ENCODE measurements around the gene COL23A1.
"Not testable (repeated sequence)": the region's sequence is repeated elsewhere in the genome, so short reads cannot be mapped to it uniquely, and the experiment has no call there.

COL23A1 gene

GRCh38 chr5:178237431-178238312 is 352.5 kb downstream of the COL23A1 start:
- no peak for DNase-seq (ENCODE audit: extremely low read depth in 1 of 2, low read depth in 1 of 2)

- DNase-seq (ENCODE audit: extremely low read depth in 1 of 2, low read depth in 1 of 2), result no peak
Observed at GRCh38 chr5:178236679-178237078, 353.5 kb downstream of the COL23A1 start.

- no peak for DNase-seq (ENCODE audit: extremely low read depth in 1 of 2, low read depth in 1 of 2)
Observed at GRCh38 chr5:178236126-178236525, 354.1 kb downstream of the COL23A1 start.

DNA sequence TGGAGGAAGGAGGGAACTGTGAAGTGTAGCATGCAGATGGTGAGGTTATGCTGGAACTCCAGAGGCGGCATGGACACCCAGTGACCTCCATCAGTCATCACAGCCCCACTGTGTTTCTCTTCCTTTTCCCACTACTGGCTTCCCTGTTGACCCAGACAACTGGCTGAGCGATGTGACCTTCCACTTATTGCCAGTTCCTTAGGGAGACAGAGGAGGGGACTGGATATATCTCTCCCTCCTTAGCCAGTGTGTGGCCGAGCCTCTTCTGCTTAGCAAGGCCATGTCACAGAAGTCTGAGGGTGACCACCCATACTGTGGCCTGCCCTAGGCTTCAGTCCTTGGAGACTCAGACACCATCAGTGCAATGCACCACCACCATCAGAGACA is 354.6 kb downstream of the COL23A1 start:
- no peak for DNase-seq (ENCODE audit: extremely low read depth in 1 of 2, low read depth in 1 of 2)

DNA sequence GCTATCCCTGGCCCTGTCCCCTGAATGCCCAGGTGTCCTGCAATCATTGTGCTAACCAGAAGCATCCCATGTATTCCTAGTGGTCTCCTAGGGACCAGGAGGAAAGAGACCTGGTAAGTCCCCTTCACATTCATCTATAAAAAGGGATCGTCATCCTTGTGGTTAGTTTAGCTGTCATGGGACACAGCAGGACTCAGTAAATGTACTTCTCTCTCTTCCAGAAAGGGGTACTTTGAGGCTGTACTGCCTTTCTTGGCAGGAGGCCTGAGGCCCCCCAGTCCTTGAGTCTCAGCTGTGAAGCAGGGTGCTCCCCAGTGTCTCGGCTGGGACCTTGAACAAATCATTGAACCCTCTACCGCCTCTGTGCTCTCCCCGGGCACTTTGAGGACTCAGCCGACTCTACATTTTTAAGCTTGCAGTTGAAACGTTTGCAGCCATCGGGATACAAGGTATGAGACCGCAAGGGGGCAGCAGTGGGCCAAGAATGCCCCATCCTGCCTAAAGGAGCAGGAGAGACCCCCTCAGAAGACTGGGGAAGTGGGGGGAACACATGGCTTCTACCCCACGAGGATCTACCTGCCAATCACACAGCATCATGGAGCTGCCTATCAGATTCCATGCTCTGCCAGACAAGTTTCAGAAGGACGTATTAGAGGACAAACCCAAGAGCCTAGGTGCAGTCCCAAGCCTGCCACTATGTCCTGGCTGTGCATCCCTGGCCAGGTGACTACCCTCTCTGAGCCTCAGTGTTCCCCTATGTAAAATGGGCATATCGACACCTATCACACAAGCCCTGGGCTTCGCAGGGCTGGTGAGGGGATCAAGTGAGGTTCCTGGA is 355.2 kb downstream of the COL23A1 start:
- DNase-seq (ENCODE audit: extremely low read depth in 1 of 2, low read depth in 1 of 2), result peak; percentile 56 to 68

DNA sequence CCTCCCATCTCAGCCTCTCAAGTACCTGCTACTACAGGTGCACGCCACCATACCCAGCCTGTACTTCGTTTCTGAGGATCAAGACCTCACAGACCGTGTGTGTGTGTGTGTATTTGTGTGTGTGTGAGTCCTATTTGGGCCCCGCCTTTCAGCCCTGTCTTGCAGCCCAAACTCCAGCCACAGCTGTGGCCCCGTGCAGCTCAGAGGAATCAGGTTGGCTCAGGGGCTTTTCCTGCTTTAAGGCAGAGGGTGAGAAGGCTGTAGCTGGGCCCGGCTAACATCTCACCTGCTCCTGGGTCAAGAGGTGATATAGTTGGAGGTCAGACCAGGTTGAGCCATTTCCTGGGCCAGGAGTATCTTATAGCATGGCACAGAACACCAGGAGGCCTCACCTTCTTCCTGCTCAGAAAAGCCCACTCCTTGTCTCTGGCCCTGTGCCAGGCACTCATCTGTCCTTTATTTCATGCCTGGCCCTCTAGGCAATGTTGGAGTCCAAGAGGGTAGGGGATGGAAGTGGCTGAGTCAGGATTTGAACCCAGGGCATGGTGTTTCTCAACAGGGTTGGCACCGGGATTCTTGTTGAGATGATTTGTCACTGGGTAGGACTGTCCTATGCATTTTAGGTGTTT is 356.0 kb downstream of the COL23A1 start:
- DNase-seq (ENCODE audit: extremely low read depth in 1 of 2, low read depth in 1 of 2), result no peak

- DNase-seq (ENCODE audit: extremely low read depth in 1 of 2, low read depth in 1 of 2), result no peak
Observed at GRCh38 chr5:178232920-178233429, 357.2 kb downstream of the COL23A1 start.

- DNase-seq (ENCODE audit: extremely low read depth in 1 of 2, low read depth in 1 of 2), result peak; percentile 55 to 64
Observed at GRCh38 chr5:178232124-178232919, 357.9 kb downstream of the COL23A1 start, which contains the start of gene PHYKPL. PHYKPL (minus strand) TSS chr5:178232802; CDS start chr5:178232550, 252 bp downstream.

DNA sequence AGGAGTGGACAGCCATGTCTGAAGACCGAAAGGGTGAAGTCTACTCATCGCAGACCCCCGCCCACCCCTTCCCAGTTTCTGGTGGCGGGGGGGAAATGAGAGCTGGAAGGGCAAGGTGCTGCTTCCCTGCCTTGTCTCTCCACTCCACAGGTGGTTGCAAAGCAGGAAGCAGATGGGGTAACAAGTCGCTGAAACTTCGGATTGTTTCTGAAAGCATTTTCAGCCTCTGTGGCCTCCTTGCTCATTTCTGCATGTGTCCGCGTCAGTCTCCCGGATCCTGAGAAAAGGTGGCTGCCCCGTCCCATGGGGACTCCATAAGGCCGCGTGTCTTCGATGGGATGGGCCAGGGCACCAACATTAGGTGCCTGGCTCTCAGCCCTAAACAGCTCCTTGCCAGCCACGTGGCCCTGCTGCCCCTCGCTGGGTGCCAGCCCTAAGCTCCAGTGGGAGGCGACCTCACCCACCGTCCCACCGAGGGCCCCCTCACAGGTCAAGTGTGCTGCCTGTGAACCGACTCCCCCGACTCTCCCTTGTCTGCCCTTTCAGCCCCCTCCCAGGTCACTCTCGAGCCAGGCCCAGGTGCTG is 358.6 kb downstream of the COL23A1 start:
- DNase-seq (ENCODE audit: extremely low read depth in 1 of 2, low read depth in 1 of 2), result no peak

GRCh38 chr5:178230879-178231538 is 359.2 kb downstream of the COL23A1 start:
- no peak for DNase-seq (ENCODE audit: extremely low read depth in 1 of 2, low read depth in 1 of 2)

- DNase-seq (ENCODE audit: extremely low read depth in 1 of 2, low read depth in 1 of 2), result no peak
Observed at GRCh38 chr5:178229861-178230260, 360.3 kb downstream of the COL23A1 start.

DNA sequence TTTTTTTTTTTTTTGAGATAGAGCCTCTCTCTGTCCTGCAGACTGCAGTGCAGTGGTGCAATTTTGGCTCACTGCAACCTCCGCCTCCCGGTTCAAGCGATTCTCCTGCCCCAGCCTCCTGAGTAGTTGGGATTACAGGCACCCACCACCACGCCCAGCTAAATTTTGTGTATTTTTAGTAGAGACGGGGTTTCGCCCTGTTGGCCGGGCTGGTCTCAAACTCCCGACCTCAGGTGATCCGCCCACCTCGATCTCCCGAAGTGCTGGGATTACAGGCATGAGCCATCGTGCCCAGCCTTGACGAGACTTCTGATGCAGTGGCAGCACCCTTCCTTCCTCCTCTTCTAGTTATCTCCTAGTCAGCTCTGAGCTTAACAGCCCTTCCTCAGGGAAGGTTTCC is 361.1 kb downstream of the COL23A1 start:
- not testable (repeated sequence) for DNase-seq (ENCODE audit: extremely low read depth in 1 of 2, low read depth in 1 of 2)

GRCh38 chr5:178228609-178229008 is 361.6 kb downstream of the COL23A1 start:
- DNase-seq (ENCODE audit: extremely low read depth in 1 of 2, low read depth in 1 of 2), result no peak

DNA sequence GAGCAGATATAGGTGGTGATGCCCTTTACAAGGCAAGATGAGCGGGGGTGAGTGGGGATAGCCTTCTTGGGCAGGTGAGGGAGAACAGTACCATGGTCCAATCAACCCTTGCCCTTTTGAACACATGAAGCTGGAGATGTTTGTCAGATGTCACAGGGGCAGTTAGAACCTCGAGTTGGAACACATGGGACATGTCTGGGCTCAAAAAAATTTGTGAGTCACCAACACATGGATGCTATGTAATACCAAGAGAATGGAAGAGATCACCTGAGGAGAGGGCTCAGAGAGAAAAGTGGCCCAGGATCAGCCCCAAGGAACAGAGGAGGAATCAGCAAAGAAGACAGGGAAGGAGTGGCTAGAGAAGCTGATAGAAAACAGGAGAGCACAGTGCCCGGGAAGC is 362.3 kb downstream of the COL23A1 start:
- no peak for DNase-seq (ENCODE audit: extremely low read depth in 1 of 2, low read depth in 1 of 2)

- no peak for DNase-seq (ENCODE audit: extremely low read depth in 1 of 2, low read depth in 1 of 2)
Observed at GRCh38 chr5:178227138-178227659, 363.0 kb downstream of the COL23A1 start.

GRCh38 chr5:178225174-178225573 is 365.0 kb downstream of the COL23A1 start:
- no peak for DNase-seq (ENCODE audit: extremely low read depth in 1 of 2, low read depth in 1 of 2)

DNA sequence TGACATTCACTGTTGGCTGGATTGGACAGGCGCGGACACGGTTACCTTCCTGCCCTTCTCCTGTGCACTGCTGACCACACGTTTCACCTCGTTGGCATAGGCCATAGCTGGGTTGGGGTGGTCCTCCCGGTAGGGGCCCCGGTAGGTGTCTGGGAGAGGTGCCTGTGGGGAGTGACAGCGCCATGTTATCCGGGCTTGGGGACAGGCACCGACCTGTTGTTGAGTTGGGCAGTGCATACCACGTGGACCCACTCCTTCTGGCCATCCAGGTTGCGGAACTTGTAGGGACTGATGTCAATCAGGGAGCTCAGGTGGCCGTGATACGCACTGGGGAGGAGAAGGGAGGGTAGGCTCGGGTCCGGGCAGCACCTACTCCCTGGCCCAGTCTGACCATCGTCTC is 365.8 kb downstream of the COL23A1 start:
- DNase-seq (ENCODE audit: extremely low read depth in 1 of 2, low read depth in 1 of 2), result no peak

DNA sequence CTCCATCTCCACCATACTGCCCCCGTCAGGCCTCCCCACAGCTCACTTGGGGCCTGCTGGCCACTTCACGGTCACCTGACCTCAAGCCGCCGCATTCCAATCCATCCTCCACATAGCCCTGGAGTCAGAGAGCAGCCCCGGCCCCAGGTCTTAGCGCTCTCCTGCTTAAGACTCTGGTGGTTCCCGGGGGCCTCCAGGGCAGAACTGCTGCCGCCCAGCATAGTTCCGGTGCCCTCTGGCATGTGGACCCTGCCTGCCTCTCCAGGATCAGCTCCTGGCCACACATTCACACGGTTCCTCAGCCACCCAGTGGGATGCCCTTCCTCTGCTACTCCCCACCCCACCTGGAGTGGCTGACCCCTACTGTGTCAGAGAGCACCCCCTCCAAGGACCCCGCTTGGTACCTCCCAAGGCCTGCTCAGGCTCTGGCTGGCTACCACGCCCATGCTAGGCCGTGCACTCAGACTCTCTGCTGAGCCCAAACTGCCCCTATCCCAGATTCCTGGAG is 366.3 kb downstream of the COL23A1 start:
- DNase-seq (ENCODE audit: extremely low read depth in 1 of 2, low read depth in 1 of 2), result no peak

- no peak for DNase-seq (ENCODE audit: extremely low read depth in 1 of 2, low read depth in 1 of 2)
Observed at GRCh38 chr5:178223196-178223773, 366.9 kb downstream of the COL23A1 start.

All from stimulated activated CD8-positive, alpha-beta memory T cell treated with anti-CD3 and anti-CD28 coated beads, Interleukin-7, amount 100 ng/mL, for 48 hours (primary cell).